ENCODE measurements around the gene RNF128. TPM values are rescaled to one million over a fixed set of nuclear protein-coding genes. Genes with fewer than 3 reads are reported as not detected.

RNF128 gene
- 67.6 TPM for total RNA-seq

GRCh38 chrX:106726485-106727437 is at the start of gene RNF128:
Gene RNF128, plus strand, starts transcription at chrX:106726701. Its CDS starts 213 bp downstream, at chrX:106726914.
- peak; percentile 50 for DNase-seq (ENCODE audit: low spot score)

- DNase-seq (ENCODE audit: low spot score): no peak
Measured at GRCh38 chrX:106680716-106681115, 45.8 kb upstream of the RNF128 start.

- DNase-seq (ENCODE audit: low spot score): no peak
Measured at GRCh38 chrX:106684207-106684606, 42.3 kb upstream of the RNF128 start.

GRCh38 chrX:106692425-106693065 is 34.0 kb upstream of the RNF128 start:
- no peak for DNase-seq (ENCODE audit: low spot score)

- no peak for DNase-seq (ENCODE audit: low spot score)
Measured at GRCh38 chrX:106696502-106696901, 30.0 kb upstream of the RNF128 start.

GRCh38 chrX:106698693-106699092 is 27.8 kb upstream of the RNF128 start:
- no peak for DNase-seq (ENCODE audit: low spot score)

GRCh38 chrX:106702636-106703035 is 23.9 kb upstream of the RNF128 start:
- no peak for DNase-seq (ENCODE audit: low spot score)

- DNase-seq (ENCODE audit: low spot score): no peak
Measured at GRCh38 chrX:106706466-106706865, 20.0 kb upstream of the RNF128 start.

- DNase-seq (ENCODE audit: low spot score): no peak
Measured at GRCh38 chrX:106707771-106708454, 18.6 kb upstream of the RNF128 start.

GRCh38 chrX:106710771-106711170 is 15.7 kb upstream of the RNF128 start:
- no peak for DNase-seq (ENCODE audit: low spot score)

GRCh38 chrX:106711375-106711774 is 15.1 kb upstream of the RNF128 start:
- no peak for DNase-seq (ENCODE audit: low spot score)

- DNase-seq (ENCODE audit: low spot score): no peak
Measured at GRCh38 chrX:106716004-106716403, 10.5 kb upstream of the RNF128 start.

- DNase-seq (ENCODE audit: low spot score): no peak
Measured at GRCh38 chrX:106716463-106716862, 10.0 kb upstream of the RNF128 start.

GRCh38 chrX:106718709-106719108 is 7.8 kb upstream of the RNF128 start:
- DNase-seq (ENCODE audit: low spot score): no peak

GRCh38 chrX:106725931-106726330 is 570 bp upstream of the RNF128 start:
- DNase-seq (ENCODE audit: low spot score): no peak

GRCh38 chrX:106728337-106728736 is 1.8 kb downstream of the RNF128 start:
- DNase-seq (ENCODE audit: low spot score): no peak

- no peak for DNase-seq (ENCODE audit: low spot score)
Measured at GRCh38 chrX:106730401-106730800, 3.9 kb downstream of the RNF128 start.

- DNase-seq (ENCODE audit: low spot score): no peak
Measured at GRCh38 chrX:106731590-106731989, 5.1 kb downstream of the RNF128 start.

GRCh38 chrX:106734827-106735226 is 8.3 kb downstream of the RNF128 start:
- DNase-seq (ENCODE audit: low spot score): no peak

GRCh38 chrX:106740193-106740780 is 13.8 kb downstream of the RNF128 start:
- DNase-seq (ENCODE audit: low spot score): no peak

GRCh38 chrX:106742193-106742592 is 15.7 kb downstream of the RNF128 start:
- no peak for DNase-seq (ENCODE audit: low spot score)

- no peak for DNase-seq (ENCODE audit: low spot score)
Measured at GRCh38 chrX:106742805-106743204, 16.3 kb downstream of the RNF128 start.
